ENCODE measurements around the gene ATP8B2.
"Not testable (repeated sequence)": the region's sequence is repeated elsewhere in the genome, so short reads cannot be mapped to it uniquely, and the experiment has no call there.

ATP8B2 gene

GRCh38 chr1:154353966-154354365 is 28.6 kb downstream of the ATP8B2 start:
- Histone ChIP-seq H3K9me3 (ENCODE audit: severe bottlenecking) (no peaks in the 10 kb centered on the region), H3K4me1 (ENCODE audit: insufficient read depth, poor library complexity, severe bottlenecking) (no peaks in the 10 kb centered on the region), H3K27ac (ENCODE audit: poor library complexity, severe bottlenecking) (no peak overlapping the region), H3K27me3 (ENCODE audit: insufficient read depth, poor library complexity, severe bottlenecking) (no peaks in the 10 kb centered on the region), H3K4me3 (ENCODE audit: severe bottlenecking) (no peak overlapping the region), H3K36me3 (ENCODE audit: low read depth) (no peaks in the 10 kb centered on the region)
- ATAC-seq (ENCODE audit: low read depth): no peak
- DNase-seq (ENCODE audit: low spot score): no peak
- TF ChIP-seq CTCF (IDR thresholded peaks at IDR 0.05; ENCODE audit: poor library complexity, severe bottlenecking): peak; percentile 17

- Histone ChIP-seq H3K4me3 (ENCODE audit: severe bottlenecking) (no peak overlapping the region), H3K27me3 (ENCODE audit: insufficient read depth, poor library complexity, severe bottlenecking) (no peaks in the 10 kb centered on the region), H3K4me1 (ENCODE audit: insufficient read depth, poor library complexity, severe bottlenecking) (no peaks in the 10 kb centered on the region), H3K36me3 (ENCODE audit: low read depth) (no peaks in the 10 kb centered on the region), H3K27ac (ENCODE audit: poor library complexity, severe bottlenecking) (no peak overlapping the region), H3K9me3 (ENCODE audit: severe bottlenecking) (no peaks in the 10 kb centered on the region)
- no peak for TF ChIP-seq CTCF (IDR thresholded peaks at IDR 0.05; ENCODE audit: poor library complexity, severe bottlenecking)
- DNase-seq (ENCODE audit: low spot score) (no peak), ATAC-seq (ENCODE audit: low read depth) (no peak)
These were observed 33.2 kb downstream of the ATP8B2 start for GRCh38 chr1:154358519-154358918.

GRCh38 chr1:154360288-154360687 is 35.0 kb downstream of the ATP8B2 start:
- no peaks in the 10 kb centered on the region for H3K27me3 ChIP-seq (ENCODE audit: insufficient read depth, poor library complexity, severe bottlenecking)
- no peak for TF ChIP-seq CTCF (IDR thresholded peaks at IDR 0.05; ENCODE audit: poor library complexity, severe bottlenecking)
- H3K9me3 ChIP-seq (ENCODE audit: severe bottlenecking): no peaks in the 10 kb centered on the region
- H3K4me3 ChIP-seq (ENCODE audit: severe bottlenecking): no peak overlapping the region
- DNase-seq (ENCODE audit: low spot score) (no peak), ATAC-seq (ENCODE audit: low read depth) (no peak)
- H3K36me3 ChIP-seq (ENCODE audit: low read depth): no peaks in the 10 kb centered on the region
- H3K4me1 ChIP-seq (ENCODE audit: insufficient read depth, poor library complexity, severe bottlenecking): no peaks in the 10 kb centered on the region
- H3K27ac ChIP-seq (ENCODE audit: poor library complexity, severe bottlenecking): no peak overlapping the region

- not testable (repeated sequence) for H3K4me1 ChIP-seq (ENCODE audit: insufficient read depth, poor library complexity, severe bottlenecking); ATAC-seq (ENCODE audit: low read depth); H3K27ac ChIP-seq (ENCODE audit: poor library complexity, severe bottlenecking); H3K27me3 ChIP-seq (ENCODE audit: insufficient read depth, poor library complexity, severe bottlenecking); H3K36me3 ChIP-seq (ENCODE audit: low read depth); H3K9me3 ChIP-seq (ENCODE audit: severe bottlenecking); H3K4me3 ChIP-seq (ENCODE audit: severe bottlenecking); DNase-seq (ENCODE audit: low spot score)
These were observed 35.6 kb downstream of the ATP8B2 start for GRCh38 chr1:154360881-154361280.

GRCh38 chr1:154361357-154361756 is 36.0 kb downstream of the ATP8B2 start:
- no peaks in the 10 kb centered on the region for H3K36me3 ChIP-seq (ENCODE audit: low read depth)
- DNase-seq (ENCODE audit: low spot score) (no peak), ATAC-seq (ENCODE audit: low read depth) (no peak)
- no peak for TF ChIP-seq CTCF (IDR thresholded peaks at IDR 0.05; ENCODE audit: poor library complexity, severe bottlenecking)
- no peak overlapping the region for H3K4me3 ChIP-seq (ENCODE audit: severe bottlenecking)
- no peaks in the 10 kb centered on the region for H3K4me1 ChIP-seq (ENCODE audit: insufficient read depth, poor library complexity, severe bottlenecking)
- no peaks in the 10 kb centered on the region for H3K27me3 ChIP-seq (ENCODE audit: insufficient read depth, poor library complexity, severe bottlenecking)
- no peaks in the 10 kb centered on the region for H3K9me3 ChIP-seq (ENCODE audit: severe bottlenecking)
- no peak overlapping the region for H3K27ac ChIP-seq (ENCODE audit: poor library complexity, severe bottlenecking)
